Liver (tissue), 9 donors: ENCODE data around the gene IFIT5. TPM values are rescaled to one million over a fixed set of nuclear protein-coding genes. Genes with fewer than 3 reads are reported as not detected.

Source experiments
- DNase-seq: peaks from one replicate; pipeline ENCODE4 v3.0.0-alpha.2; 2017; ENCODE audit warnings: low spot score
- H3K27ac ChIP-seq, 2 donors: one replicate each; pipeline ENCODE4 v1.7.0; 2013; ENCODE audit warnings: inconsistent platforms in 2 of 2, low read length in 2 of 2, control low read depth in 1 of 2, low read depth in 1 of 2, mild to moderate bottlenecking in 1 of 2
- H3K27me3 ChIP-seq, 4 donors: one replicate each; pipeline versions ENCODE4 v1.6.1 to v1.7.0; 2013; ENCODE audit warnings: low read length in 3 of 4, inconsistent platforms in 1 of 4, mild to moderate bottlenecking in 1 of 4, moderate library complexity in 1 of 4; ENCODE audit not compliant: control insufficient read depth in 4 of 4, insufficient read depth in 4 of 4
- H3K36me3 ChIP-seq, 4 donors: one replicate each; pipeline versions ENCODE4 v1.6.1 to v1.7.0; 2013; ENCODE audit warnings: low read length in 3 of 4, mild to moderate bottlenecking in 3 of 4, low read depth in 1 of 4, moderate library complexity in 1 of 4; ENCODE audit not compliant: control insufficient read depth in 4 of 4, insufficient read depth in 3 of 4
- H3K4me1 ChIP-seq, 4 donors: one replicate each; pipeline versions ENCODE4 v1.6.1 to v1.7.0; 2013; ENCODE audit warnings: low read length in 3 of 4, mild to moderate bottlenecking in 3 of 4, moderate library complexity in 1 of 4; ENCODE audit not compliant: control insufficient read depth in 4 of 4, insufficient read depth in 4 of 4
- H3K4me3 ChIP-seq, 3 donors: one replicate each; pipeline versions ENCODE4 v1.6.1 to v1.7.0; 2013; ENCODE audit warnings: low read length in 3 of 3, control low read depth in 1 of 3, low read depth in 1 of 3, mild to moderate bottlenecking in 1 of 3
- H3K9ac ChIP-seq, 2 donors: one replicate each; pipeline ENCODE4 v1.7.0; 2013; ENCODE audit warnings: low read length in 2 of 2, mild to moderate bottlenecking in 2 of 2, moderate library complexity in 2 of 2, control low read depth in 1 of 2, low read depth in 1 of 2
- H3K9me3 ChIP-seq, 4 donors: one replicate each; pipeline versions ENCODE4 v1.6.1 to v1.7.0; 2013; ENCODE audit warnings: low read length in 3 of 4; ENCODE audit not compliant: control insufficient read depth in 4 of 4
- CTCF ChIP-seq: fragments of 150-350 bp; IDR thresholded peaks from 2 replicates; pipeline ENCODE4 v1.5.1; 2017; ENCODE audit warnings: improper control_type of control experiment, low read depth, low read length; ENCODE audit not compliant: missing input control
- EGR1 ChIP-seq, 2 donors: IDR thresholded peaks; 2 replicates each; pipeline ENCODE4 v1.6.1; 2016 to 2018; ENCODE audit warnings: antibody characterized with exemption in 2 of 2, low read depth in 2 of 2
- FOXA1 ChIP-seq: IDR thresholded peaks from 2 replicates; pipeline ENCODE4 v1.6.1; 2016; ENCODE audit warnings: antibody characterized with exemption
- FOXA2 ChIP-seq: IDR thresholded peaks from 2 replicates; pipeline ENCODE4 v1.6.1; 2016; ENCODE audit warnings: antibody characterized with exemption
- GABPA ChIP-seq, 2 donors: IDR thresholded peaks in 1 of 2; conservative IDR thresholded peaks in 1 of 2; 2 replicates each; pipeline ENCODE4 v1.6.1; 2016; ENCODE audit warnings: antibody characterized with exemption in 2 of 2, mild to moderate bottlenecking in 1 of 2, moderate library complexity in 1 of 2
- HNF4A ChIP-seq, 2 donors: conservative IDR thresholded peaks; 2 replicates each; pipeline ENCODE4 v1.6.1; 2016; ENCODE audit warnings: antibody characterized with exemption in 2 of 2, mild to moderate bottlenecking in 2 of 2
- HNF4G ChIP-seq: IDR thresholded peaks from 2 replicates; pipeline ENCODE4 v1.6.1; 2016; ENCODE audit warnings: antibody characterized with exemption
- JUND ChIP-seq, 2 donors: IDR thresholded peaks; 2 replicates each; pipeline ENCODE4 v1.6.1; 2016; ENCODE audit warnings: antibody characterized with exemption in 2 of 2
- MAX ChIP-seq: IDR thresholded peaks from 2 replicates; pipeline ENCODE4 v1.6.1; 2016; ENCODE audit warnings: antibody characterized with exemption
- NR2F2 ChIP-seq: IDR thresholded peaks from 2 replicates; pipeline ENCODE4 v1.6.1; 2016; ENCODE audit warnings: antibody characterized with exemption
- RAD21 ChIP-seq, 2 donors: IDR thresholded peaks; 2 replicates each; pipeline ENCODE4 v1.6.1; 2016; ENCODE audit warnings: antibody characterized with exemption in 2 of 2, mild to moderate bottlenecking in 2 of 2
- TAF1 ChIP-seq: conservative IDR thresholded peaks from 2 replicates; pipeline ENCODE4 v1.6.1; 2016; ENCODE audit warnings: antibody characterized with exemption, mild to moderate bottlenecking
- YY1 ChIP-seq: IDR thresholded peaks from 2 replicates; pipeline ENCODE4 v1.6.1; 2016; ENCODE audit warnings: antibody characterized with exemption, mild to moderate bottlenecking
- ZBTB33 ChIP-seq: IDR thresholded peaks from 2 replicates; pipeline ENCODE4 v1.6.1; 2016; ENCODE audit warnings: antibody characterized with exemption
- WGBS: extraction: QIAGEN DNeasy Blood & Tissue Kit; methylation state at CpG from one replicate; pipeline ENCODE4 v1.1.7; 2013; 5-methylcytosine and 5-hydroxymethylcytosine counted together
- polyA plus RNA-seq, 2 donors: library from polyadenylated mRNA; stranded (reverse) in 1 of 2; unstranded in 1 of 2; fragments of 200-250 nt in 1 of 2; fragments of >200 nt in 1 of 2; fragmentation: Nextera tagmentation in 1 of 2; extraction: Ambion mirVana in 1 of 2; gene quantifications; one replicate each; pipeline versions ENCODE4 v1.2.1 to v1.2.3, GENCODE V29; 2013 to 2015
- total RNA-seq, 2 donors: library from RNA; depleted of rRNA; stranded (reverse); fragments of >200 nt; gene quantifications; one replicate each; pipeline ENCODE4 v1.2.3, GENCODE V29; 2014
- TF ChIP-seq, protein P1 (sequence below): IDR thresholded peaks from 2 replicates; pipeline ENCODE4 v1.6.1; 2016; ENCODE audit warnings: antibody characterized with exemption, mild to moderate bottlenecking
- donor health status: healthy.
- donor health status: healthy.
- donor health status: healthy.
- donor health status: healthy.
- donor health status: healthy.

IFIT5 gene
- total and polyA plus RNA-seq, 4 donors, result 5.0 to 10.7 (median 6.7) TPM

- no peak overlapping the region for H3K9ac ChIP-seq
- TF ChIP-seq NR2F2, result no peak
- no peak for TF ChIP-seq HNF4A (conservative IDR thresholded peaks at IDR 0.05)
- TF ChIP-seq FOXA1, result no peak
- TF ChIP-seq MAX, result no peak
- TF ChIP-seq HNF4G, result no peak
- TF ChIP-seq TAF1, result no peak
- TF ChIP-seq GABPA (IDR thresholded peaks at IDR 0.05 in 1 of 2, conservative IDR thresholded peaks at IDR 0.05 in 1 of 2), result no peak
- TF ChIP-seq CTCF, result no peak
- TF ChIP-seq JUND (IDR thresholded peaks at IDR 0.05), result no peak
- TF ChIP-seq, protein P1, sequence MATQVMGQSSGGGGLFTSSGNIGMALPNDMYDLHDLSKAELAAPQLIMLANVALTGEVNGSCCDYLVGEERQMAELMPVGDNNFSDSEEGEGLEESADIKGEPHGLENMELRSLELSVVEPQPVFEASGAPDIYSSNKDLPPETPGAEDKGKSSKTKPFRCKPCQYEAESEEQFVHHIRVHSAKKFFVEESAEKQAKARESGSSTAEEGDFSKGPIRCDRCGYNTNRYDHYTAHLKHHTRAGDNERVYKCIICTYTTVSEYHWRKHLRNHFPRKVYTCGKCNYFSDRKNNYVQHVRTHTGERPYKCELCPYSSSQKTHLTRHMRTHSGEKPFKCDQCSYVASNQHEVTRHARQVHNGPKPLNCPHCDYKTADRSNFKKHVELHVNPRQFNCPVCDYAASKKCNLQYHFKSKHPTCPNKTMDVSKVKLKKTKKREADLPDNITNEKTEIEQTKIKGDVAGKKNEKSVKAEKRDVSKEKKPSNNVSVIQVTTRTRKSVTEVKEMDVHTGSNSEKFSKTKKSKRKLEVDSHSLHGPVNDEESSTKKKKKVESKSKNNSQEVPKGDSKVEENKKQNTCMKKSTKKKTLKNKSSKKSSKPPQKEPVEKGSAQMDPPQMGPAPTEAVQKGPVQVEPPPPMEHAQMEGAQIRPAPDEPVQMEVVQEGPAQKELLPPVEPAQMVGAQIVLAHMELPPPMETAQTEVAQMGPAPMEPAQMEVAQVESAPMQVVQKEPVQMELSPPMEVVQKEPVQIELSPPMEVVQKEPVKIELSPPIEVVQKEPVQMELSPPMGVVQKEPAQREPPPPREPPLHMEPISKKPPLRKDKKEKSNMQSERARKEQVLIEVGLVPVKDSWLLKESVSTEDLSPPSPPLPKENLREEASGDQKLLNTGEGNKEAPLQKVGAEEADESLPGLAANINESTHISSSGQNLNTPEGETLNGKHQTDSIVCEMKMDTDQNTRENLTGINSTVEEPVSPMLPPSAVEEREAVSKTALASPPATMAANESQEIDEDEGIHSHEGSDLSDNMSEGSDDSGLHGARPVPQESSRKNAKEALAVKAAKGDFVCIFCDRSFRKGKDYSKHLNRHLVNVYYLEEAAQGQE, result no peak
- TF ChIP-seq YY1, result no peak
- TF ChIP-seq RAD21 (IDR thresholded peaks at IDR 0.05), result no peak
- TF ChIP-seq EGR1 (IDR thresholded peaks at IDR 0.05; ENCODE audit: low read depth in 2 of 2), result no peak
- TF ChIP-seq FOXA2, result no peak
- TF ChIP-seq ZBTB33, result no peak
Observed at GRCh38 chr10:89403043-89403442, 11.3 kb upstream of the IFIT5 start.

More at GRCh38 chr10:89403043-89403442, 11.3 kb upstream of the IFIT5 start:
- no peak for DNase-seq
- Histone ChIP-seq H3K36me3 (peaks cover 0 to 11% (median 7%) of the 10 kb centered on the region in 4 donors), H3K27ac (no peak overlapping the region), H3K9me3 (no peaks in the 10 kb centered on the region), H3K4me1 (peaks cover 0 to 9% (median 4%) of the 10 kb centered on the region in 4 donors), H3K27me3 (no peaks in the 10 kb centered on the region), H3K4me3 (no peak overlapping the region)
- 91% methylated on average over 2 of the region's 2 CpGs for WGBS
